Mesothelial cell of epicardium (in vitro differentiated cells): ENCODE data around the gene CABP7. TPM values are rescaled to one million over a fixed set of nuclear protein-coding genes. Genes with fewer than 3 reads are reported as not detected.

ENCODE experiments used
- DNase-seq, 2 experiments: peaks; one replicate each; pipeline ENCODE4 v3.0.0; 2021; ENCODE audit warnings: low spot score in 2 of 2; ENCODE audit not compliant: unreplicated experiment in 2 of 2
- H3K27ac Mint-ChIP-seq: 2 replicates; pipeline ENCODE4 v1.8.0; 2021; ENCODE audit warnings: mixed read lengths
- H3K27me3 Mint-ChIP-seq: 2 replicates; pipeline ENCODE4 v1.8.0; 2021; ENCODE audit warnings: low read depth, mixed read lengths
- H3K36me3 Mint-ChIP-seq: 2 replicates; pipeline ENCODE4 v1.8.0; 2021; ENCODE audit warnings: mixed read lengths
- H3K4me1 Mint-ChIP-seq: 2 replicates; pipeline ENCODE4 v1.8.0; 2021; ENCODE audit warnings: mixed read lengths
- H3K4me3 Mint-ChIP-seq: 2 replicates; pipeline ENCODE4 v1.8.0; 2021; ENCODE audit warnings: mild to moderate bottlenecking, moderate library complexity, mixed read lengths
- H3K9me3 Mint-ChIP-seq: 2 replicates; pipeline ENCODE4 v1.8.0; 2021; ENCODE audit warnings: mixed read lengths
- CTCF ChIP-seq: fragments of 200-600 bp; sonication (generic); IDR thresholded peaks from one replicate; pipeline ENCODE4 v1.5.0; 2021; ENCODE audit warnings: antibody characterized with exemption; ENCODE audit not compliant: unreplicated experiment
- total RNA-seq: library from RNA; stranded (reverse); gene quantifications from 3 replicates; pipeline ENCODE4 v1.2.1, GENCODE V29; 2021

The CABP7 gene
- total RNA-seq, 1 donor from 2014 or later, result not detected

DNA sequence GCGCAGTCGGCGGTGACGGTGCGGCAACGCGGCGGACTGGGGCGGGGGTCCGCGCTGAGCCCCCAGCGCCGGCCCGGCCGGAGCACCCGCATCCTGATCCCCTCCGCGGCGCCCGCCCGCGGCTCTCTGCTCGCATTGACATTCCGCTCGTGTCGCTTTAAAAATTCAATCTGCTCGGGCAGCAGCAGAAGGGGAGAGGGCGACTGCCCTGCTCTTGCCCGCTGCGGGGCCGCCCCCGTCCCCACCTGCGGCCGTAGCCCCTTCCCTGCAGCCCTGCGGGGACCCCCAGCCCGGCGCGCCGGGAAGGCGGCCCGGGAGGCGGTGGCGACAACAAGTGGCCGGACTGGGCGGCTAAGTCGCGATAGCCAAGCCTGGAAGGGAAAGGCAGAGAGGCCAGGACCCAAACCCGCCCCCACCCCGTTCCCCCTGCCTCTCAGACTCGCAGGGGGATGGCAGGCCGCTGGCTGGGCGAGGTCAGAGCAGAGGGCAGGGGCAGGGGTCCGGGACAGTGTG lies 1.1 kb downstream of the CABP7 start:
- TF ChIP-seq CTCF, result no peak
- Mint-ChIP-seq H3K27ac (no peak overlapping the region), H3K27me3 (peaks cover 87% of the 10 kb centered on the region), H3K4me3 (no peak overlapping the region), H3K36me3 (no peaks in the 10 kb centered on the region), H3K9me3 (no peaks in the 10 kb centered on the region), H3K4me1 (no peaks in the 10 kb centered on the region)
- no peak for DNase-seq

GRCh38 chr22:29722151-29722550 lies 2.3 kb downstream of the CABP7 start:
- H3K27ac Mint-ChIP-seq, result no peak overlapping the region
- no peak overlapping the region for H3K4me3 Mint-ChIP-seq
- no peaks in the 10 kb centered on the region for H3K9me3 Mint-ChIP-seq
- DNase-seq, result no peak
- peaks cover 83% of the 10 kb centered on the region for H3K27me3 Mint-ChIP-seq
- TF ChIP-seq CTCF, result no peak
- peaks cover 2% of the 10 kb centered on the region for H3K4me1 Mint-ChIP-seq
- H3K36me3 Mint-ChIP-seq, result no peaks in the 10 kb centered on the region

DNA sequence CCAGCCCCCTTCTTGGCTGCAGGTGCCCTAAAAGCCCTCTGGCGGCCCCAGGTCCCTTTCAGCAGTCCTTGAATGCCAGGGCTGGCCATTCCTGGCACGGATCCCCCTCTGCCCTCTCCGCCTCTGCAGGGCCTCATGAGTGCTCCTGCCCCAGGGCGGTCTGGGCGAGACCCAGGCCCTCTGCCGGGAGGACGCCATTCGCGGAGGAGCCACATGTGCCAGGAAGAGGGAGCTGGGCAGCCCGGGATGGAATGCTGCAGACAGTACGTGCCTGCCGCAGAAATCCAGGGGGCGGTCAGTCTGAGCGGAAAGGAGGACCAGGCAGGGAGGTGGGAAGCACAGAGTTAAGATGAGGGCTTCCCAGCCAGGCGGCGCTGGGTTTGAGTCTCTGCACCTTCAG lies 2.8 kb downstream of the CABP7 start:
- H3K36me3 Mint-ChIP-seq, result no peaks in the 10 kb centered on the region
- peaks cover 79% of the 10 kb centered on the region for H3K27me3 Mint-ChIP-seq
- DNase-seq, result no peak
- no peak overlapping the region for H3K27ac Mint-ChIP-seq
- H3K4me3 Mint-ChIP-seq, result no peak overlapping the region
- no peaks in the 10 kb centered on the region for H3K9me3 Mint-ChIP-seq
- peaks cover 2% of the 10 kb centered on the region for H3K4me1 Mint-ChIP-seq
- no peak for TF ChIP-seq CTCF

DNA sequence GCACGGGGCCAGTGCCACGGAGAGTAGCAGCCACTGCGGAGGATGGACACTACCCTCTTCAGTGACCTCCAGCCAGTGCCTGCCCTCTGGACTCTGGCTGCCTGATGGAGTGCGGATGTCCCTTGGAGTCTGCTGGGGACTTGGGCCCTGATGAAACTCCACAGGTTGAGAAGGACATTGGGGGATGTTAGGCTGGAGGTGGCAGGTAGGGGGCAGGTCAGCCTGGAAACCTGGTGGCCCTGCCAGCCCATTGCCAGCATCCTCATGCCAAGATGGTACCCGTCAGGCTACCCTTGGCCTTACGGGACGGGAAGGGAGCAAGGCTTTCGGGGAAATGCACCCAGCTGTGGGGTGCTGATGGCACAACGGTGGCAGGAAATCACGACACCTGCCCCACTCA lies 4.0 kb downstream of the CABP7 start:
- TF ChIP-seq CTCF, result no peak
- Mint-ChIP-seq H3K27me3 (peaks cover 67% of the 10 kb centered on the region), H3K4me3 (no peak overlapping the region), H3K36me3 (no peaks in the 10 kb centered on the region), H3K9me3 (no peaks in the 10 kb centered on the region), H3K27ac (no peak overlapping the region), H3K4me1 (peaks cover 2% of the 10 kb centered on the region)
- no peak for DNase-seq

DNA sequence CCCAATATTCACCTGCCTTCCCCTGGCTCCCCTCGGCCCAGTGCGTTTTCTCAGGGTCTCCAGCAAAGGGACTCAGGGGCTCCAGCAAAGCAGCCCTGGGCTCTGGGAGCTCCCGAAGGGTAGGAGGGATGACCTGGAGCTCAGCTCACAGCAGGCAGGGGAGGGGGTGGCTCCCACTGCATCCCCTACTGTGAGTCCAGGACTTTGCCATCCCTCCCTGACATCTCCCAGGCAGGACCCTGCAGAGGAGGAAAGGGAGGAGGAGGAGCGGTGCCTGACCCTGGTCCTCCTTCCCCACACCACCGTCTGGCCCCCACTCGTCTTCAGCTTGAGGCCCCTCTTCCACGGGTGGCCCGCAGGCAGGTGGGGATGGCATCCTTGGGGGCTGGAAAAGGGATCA lies 5.0 kb downstream of the CABP7 start:
- Mint-ChIP-seq H3K27ac (no peak overlapping the region), H3K4me3 (no peak overlapping the region), H3K9me3 (no peaks in the 10 kb centered on the region), H3K4me1 (peaks cover 2% of the 10 kb centered on the region), H3K27me3 (peaks cover 58% of the 10 kb centered on the region), H3K36me3 (no peaks in the 10 kb centered on the region)
- TF ChIP-seq CTCF, result no peak
- no peak for DNase-seq

GRCh38 chr22:29726106-29726505 lies 6.3 kb downstream of the CABP7 start:
- Mint-ChIP-seq H3K9me3 (no peaks in the 10 kb centered on the region), H3K36me3 (peaks cover 3% of the 10 kb centered on the region), H3K27ac (no peak overlapping the region), H3K4me1 (peaks cover 2% of the 10 kb centered on the region), H3K27me3 (peaks cover 55% of the 10 kb centered on the region), H3K4me3 (no peak overlapping the region)
- TF ChIP-seq CTCF, result no peak
- no peak for DNase-seq
